OCI-LY7 (cell line): Measurements from ENCODE around the gene RCL1. TPM values are rescaled to one million over a fixed set of nuclear protein-coding genes. Genes with fewer than 3 reads are reported as not detected.

ENCODE experiments used
- BruUV-seq: library from RNA; stranded (reverse); fragments of 400-500 nt; replicated peaks from 2 replicates; lab custom pipeline; 2021; lab: Mats Ljungman, UMichigan
- CTCF ChIA-PET: fragments of 300-600 bp; sonication (Branson Sonifier 250); formaldehyde crosslinking; loops from one replicate; lab custom pipeline; 2022; ENCODE audit warnings: antibody characterized with exemption; ENCODE audit not compliant: unreplicated experiment; lab: Charles Lee
- POLR2A ChIA-PET: fragments of 300-600 bp; sonication (Branson Sonifier 250); formaldehyde crosslinking; loops from one replicate; lab custom pipeline; 2022; ENCODE audit warnings: antibody characterized with exemption; lab: Charles Lee
- DNase-seq: peaks from one replicate; pipeline ENCODE4 v3.0.0-alpha.2; 2015; ENCODE audit warnings: low spot score
- H2AFZ ChIP-seq: fragments of 200-600 bp; sonication (generic), shearing (Covaris generic); 2 replicates; pipeline ENCODE4 v1.6.1; 2014; ENCODE audit warnings: mild to moderate bottlenecking, antibody characterized with exemption, low read length, moderate library complexity
- H3K27ac ChIP-seq: fragments of 200-600 bp; sonication (generic); 2 replicates; pipeline ENCODE4 v1.5.1; 2014; ENCODE audit warnings: mixed run types, low read depth, mild to moderate bottlenecking, moderate library complexity, low read length, inconsistent platforms; ENCODE audit not compliant: poor library complexity, severe bottlenecking
- H3K36me3 ChIP-seq: fragments of 200-600 bp; sonication (generic); 2 replicates; pipeline ENCODE4 v1.6.1; 2014; ENCODE audit warnings: mild to moderate bottlenecking, antibody characterized with exemption, low read length, moderate library complexity, mixed read lengths; ENCODE audit not compliant: insufficient read depth
- H3K4me1 ChIP-seq: fragments of 200-600 bp; sonication (generic); 2 replicates; pipeline ENCODE4 v1.5.1; 2014; ENCODE audit warnings: mild to moderate bottlenecking, low read length; ENCODE audit not compliant: insufficient read depth, poor library complexity, severe bottlenecking
- H3K4me2 ChIP-seq: fragments of 200-600 bp; sonication (generic); 2 replicates; pipeline ENCODE4 v1.6.1; 2014; ENCODE audit warnings: mild to moderate bottlenecking, low read length
- H3K4me3 ChIP-seq: fragments of 200-600 bp; sonication (generic); 2 replicates; pipeline ENCODE4 v1.5.1; 2014; ENCODE audit warnings: mild to moderate bottlenecking, low read depth, low read length; ENCODE audit not compliant: poor library complexity, severe bottlenecking
- H3K79me2 ChIP-seq: fragments of 200-600 bp; sonication (generic); 2 replicates; pipeline ENCODE4 v1.6.1; 2016; ENCODE audit warnings: low read depth, mild to moderate bottlenecking, low read length, moderate library complexity, mixed read lengths; ENCODE audit not compliant: insufficient read depth
- H3K9me2 ChIP-seq: fragments of 200-600 bp; sonication (generic); 2 replicates; pipeline ENCODE4 v1.6.1; 2016; ENCODE audit warnings: mild to moderate bottlenecking, low read length, mixed read lengths; ENCODE audit not compliant: insufficient read depth
- H3K9me3 ChIP-seq: fragments of 200-600 bp; sonication (generic); 2 replicates; pipeline ENCODE4 v1.6.1; 2014; ENCODE audit warnings: mild to moderate bottlenecking, mixed run types, low read length, mixed read lengths
- H4K20me1 ChIP-seq: fragments of 200-600 bp; sonication (generic); 2 replicates; pipeline ENCODE4 v1.6.1; 2014; ENCODE audit warnings: mild to moderate bottlenecking, antibody characterized with exemption, low read length, moderate library complexity, mixed read lengths; ENCODE audit not compliant: insufficient read depth
- EZH2phosphoT487 ChIP-seq: fragments of 200-600 bp; sonication (generic); IDR thresholded peaks from 2 replicates; pipeline ENCODE4 v1.6.1; 2018; ENCODE audit warnings: low read depth, borderline replicate concordance, mild to moderate bottlenecking, mixed run types, antibody characterized with exemption, low read length, moderate library complexity, mixed read lengths
- intact Hi-C: fragments of 100-400 bp; cut with micrococcal nuclease; formaldehyde crosslinking; loops from one replicate; pipeline ENCODE4 v1.10.0; 2022; ENCODE audit not compliant: unreplicated experiment
- total RNA-seq, 2 experiments: library from RNA; depleted of rRNA in 1 of 2; stranded (reverse); fragments of >200 nt in 1 of 2; shearing (Covaris generic) in 1 of 2; gene quantifications; 2 replicates each; pipeline ENCODE4 v1.2.3, GENCODE V29; 2014 to 2022
- TF ChIP-seq, protein P1 (sequence below): fragments of 200-600 bp; sonication (generic); conservative IDR thresholded peaks from 2 replicates; pipeline ENCODE4 v1.5.1; 2014; ENCODE audit warnings: mild to moderate bottlenecking, antibody characterized with exemption, low read length, moderate library complexity, mixed read lengths

Gene RCL1
- total RNA-seq, 2 experiments from 2014 or later, result 27.5 to 31.3 TPM

DNA sequence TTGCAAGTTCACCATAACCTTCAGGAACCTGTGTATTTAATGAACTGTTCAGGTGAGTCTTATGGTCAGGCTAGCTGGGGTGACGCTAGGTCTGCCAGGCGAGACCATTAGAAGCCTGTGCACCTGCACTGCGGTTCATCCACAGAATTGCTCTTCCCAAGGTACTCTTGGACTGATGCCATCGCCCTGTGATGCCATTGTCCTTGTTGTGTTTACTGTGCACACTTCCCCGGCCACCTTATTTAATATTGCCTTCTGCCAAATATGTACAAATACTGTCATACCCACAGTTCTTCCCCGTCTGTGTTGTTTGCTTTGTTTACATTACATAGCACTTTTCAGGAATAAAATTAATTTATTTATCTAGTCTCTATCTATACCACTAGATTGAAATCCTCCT lies 66.3 kb downstream of the RCL1 start:
- H3K27ac ChIP-seq, result no peak overlapping the region
- TF ChIP-seq, protein P1, sequence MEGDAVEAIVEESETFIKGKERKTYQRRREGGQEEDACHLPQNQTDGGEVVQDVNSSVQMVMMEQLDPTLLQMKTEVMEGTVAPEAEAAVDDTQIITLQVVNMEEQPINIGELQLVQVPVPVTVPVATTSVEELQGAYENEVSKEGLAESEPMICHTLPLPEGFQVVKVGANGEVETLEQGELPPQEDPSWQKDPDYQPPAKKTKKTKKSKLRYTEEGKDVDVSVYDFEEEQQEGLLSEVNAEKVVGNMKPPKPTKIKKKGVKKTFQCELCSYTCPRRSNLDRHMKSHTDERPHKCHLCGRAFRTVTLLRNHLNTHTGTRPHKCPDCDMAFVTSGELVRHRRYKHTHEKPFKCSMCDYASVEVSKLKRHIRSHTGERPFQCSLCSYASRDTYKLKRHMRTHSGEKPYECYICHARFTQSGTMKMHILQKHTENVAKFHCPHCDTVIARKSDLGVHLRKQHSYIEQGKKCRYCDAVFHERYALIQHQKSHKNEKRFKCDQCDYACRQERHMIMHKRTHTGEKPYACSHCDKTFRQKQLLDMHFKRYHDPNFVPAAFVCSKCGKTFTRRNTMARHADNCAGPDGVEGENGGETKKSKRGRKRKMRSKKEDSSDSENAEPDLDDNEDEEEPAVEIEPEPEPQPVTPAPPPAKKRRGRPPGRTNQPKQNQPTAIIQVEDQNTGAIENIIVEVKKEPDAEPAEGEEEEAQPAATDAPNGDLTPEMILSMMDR, result no peak
- no peak for TF ChIP-seq EZH2phosphoT487
- no TSS peak for BruUV-seq
- H2AFZ ChIP-seq, result no peak overlapping the region
- no peaks in the 10 kb centered on the region for H3K9me2 ChIP-seq
- no peak overlapping the region for H3K4me2 ChIP-seq
- no peak for DNase-seq
- H3K36me3 ChIP-seq, result peaks cover 75% of the 10 kb centered on the region
- no peaks in the 10 kb centered on the region for H3K9me3 ChIP-seq
- POLR2A ChIA-PET, result interaction anchor here (0.5 to 1.4 kb wide), 2 partner anchors 13 to 258 kb away, joined by 3 to 4 read pairs; no protein-coding TSS in a partner anchor
- no peak overlapping the region for H3K4me3 ChIP-seq
- H3K4me1 ChIP-seq, result no peaks in the 10 kb centered on the region
- intact Hi-C loops, result no loop called here
- H3K79me2 ChIP-seq, result no peaks in the 10 kb centered on the region
- no peaks in the 10 kb centered on the region for H4K20me1 ChIP-seq
- CTCF ChIA-PET, result no interaction called here

DNA sequence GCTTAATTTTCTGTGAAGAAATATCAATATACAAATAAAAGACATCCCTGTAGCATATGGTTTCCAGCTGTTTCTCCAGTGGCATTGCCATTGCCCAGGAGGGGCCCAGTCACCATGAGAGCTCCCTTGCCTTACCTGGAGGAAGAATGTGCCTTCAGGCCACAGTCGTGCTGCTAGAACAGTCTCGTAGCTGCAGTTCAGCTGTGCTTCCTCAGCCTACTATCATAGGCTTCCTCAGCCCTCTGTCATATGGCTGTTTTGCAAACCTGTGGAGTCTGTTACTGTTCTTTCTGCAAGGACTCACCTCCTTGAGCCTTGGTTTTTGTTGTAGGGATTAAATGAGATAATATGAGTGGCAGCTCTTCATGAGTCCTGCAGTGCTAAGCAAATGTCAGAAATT lies 67.6 kb downstream of the RCL1 start:
- no peak overlapping the region for H3K4me3 ChIP-seq
- TF ChIP-seq EZH2phosphoT487, result no peak
- TF ChIP-seq, protein P1, result no peak
- H3K4me2 ChIP-seq, result no peak overlapping the region
- no peak overlapping the region for H2AFZ ChIP-seq
- no peak overlapping the region for H3K27ac ChIP-seq
- ChIA-PET POLR2A (no interaction called here), CTCF (interaction anchor here (0.6 kb wide), 1 partner anchor 1551 kb away, joined by 7 read pairs; no protein-coding TSS in a partner anchor)
- intact Hi-C loops, result no loop called here
- no peaks in the 10 kb centered on the region for H4K20me1 ChIP-seq
- no peaks in the 10 kb centered on the region for H3K9me2 ChIP-seq
- no peaks in the 10 kb centered on the region for H3K9me3 ChIP-seq
- DNase-seq, result no peak
- no peaks in the 10 kb centered on the region for H3K79me2 ChIP-seq
- H3K4me1 ChIP-seq, result no peaks in the 10 kb centered on the region
- peaks cover 67% of the 10 kb centered on the region for H3K36me3 ChIP-seq
- BruUV-seq, result no TSS peak

DNA sequence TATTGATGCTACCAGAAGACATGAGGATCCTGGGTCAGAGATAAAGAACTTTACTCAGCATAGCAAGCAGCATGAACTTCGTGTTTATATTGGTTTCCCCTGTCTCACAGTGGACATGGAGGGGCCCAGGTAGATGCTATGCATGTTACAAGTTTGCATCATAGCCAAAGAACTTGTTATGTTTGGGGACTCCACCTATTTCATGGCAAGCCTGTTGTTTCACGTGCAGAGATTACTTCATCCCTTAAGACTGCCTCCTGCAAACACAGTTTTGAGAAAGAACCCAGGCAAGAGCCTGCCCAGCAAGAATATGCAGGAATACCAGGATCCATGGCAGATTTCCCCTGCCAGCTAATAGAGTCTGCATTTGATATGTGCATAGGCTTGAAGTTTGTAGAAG lies 68.4 kb downstream of the RCL1 start:
- DNase-seq, result no peak
- CTCF ChIA-PET, result no interaction called here
- no TSS peak for BruUV-seq
- intact Hi-C loops, result no loop called here
- Histone ChIP-seq H3K27ac (no peak overlapping the region), H3K4me2 (no peak overlapping the region), H3K36me3 (peaks cover 59% of the 10 kb centered on the region), H3K79me2 (no peaks in the 10 kb centered on the region), H3K4me1 (no peaks in the 10 kb centered on the region), H4K20me1 (no peaks in the 10 kb centered on the region), H2AFZ (no peak overlapping the region), H3K9me2 (no peaks in the 10 kb centered on the region), H3K9me3 (no peaks in the 10 kb centered on the region), H3K4me3 (no peak overlapping the region)
- POLR2A ChIA-PET, result no interaction called here
- TF ChIP-seq EZH2phosphoT487, result no peak
- TF ChIP-seq, protein P1, result no peak
